NCI-H1092 treated with DMSO at 0.1 percent for 48 hours (cell line): ENCODE measurements around the gene NT5C3B.
"Not testable (repeated sequence)": the region's sequence is repeated elsewhere in the genome, so short reads cannot be mapped to it uniquely, and the experiment has no call there.

ENCODE experiments used
- DNase-seq: peaks from one replicate; lab custom pipeline; 2025; lab: John Stamatoyannopoulos, UW

Gene NT5C3B

DNA sequence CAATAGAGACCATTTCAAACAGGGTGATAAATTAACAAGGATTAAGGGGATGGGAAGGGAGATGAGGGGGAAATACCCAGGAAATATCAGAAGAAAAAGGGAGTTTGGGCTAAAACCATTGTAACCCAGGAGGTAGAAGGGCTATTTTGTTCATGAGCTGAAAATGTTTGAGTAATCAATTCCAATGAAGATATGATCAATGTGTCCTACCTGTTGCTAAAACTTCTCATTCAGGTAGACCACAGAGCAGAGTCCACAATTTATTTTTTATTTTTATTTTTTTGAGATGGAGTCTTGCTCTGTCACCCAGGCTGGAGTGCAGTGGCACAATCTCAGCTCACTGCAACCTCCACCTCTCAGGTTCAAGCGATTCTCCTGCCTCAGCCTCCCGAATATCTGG, 3.4 kb upstream of the NT5C3B start:
- DNase-seq, result not testable (repeated sequence)

- DNase-seq, result no peak
These were observed 1.9 kb upstream of the NT5C3B start, which contains the start of gene KLHL10 for GRCh38 chr17:41837761-41838538. Gene KLHL10, plus strand, starts transcription at chr17:41837825. Its CDS starts 108 bp downstream, at chr17:41837933.

- DNase-seq, result no peak
These were observed 641 bp upstream of the NT5C3B start for GRCh38 chr17:41836550-41837196.

- DNase-seq, result no peak
These were observed 725 bp downstream of the NT5C3B start for GRCh38 chr17:41835214-41835799.

- DNase-seq, result not testable (repeated sequence)
These were observed 6.1 kb downstream of the NT5C3B start for GRCh38 chr17:41829961-41830360.

DNA sequence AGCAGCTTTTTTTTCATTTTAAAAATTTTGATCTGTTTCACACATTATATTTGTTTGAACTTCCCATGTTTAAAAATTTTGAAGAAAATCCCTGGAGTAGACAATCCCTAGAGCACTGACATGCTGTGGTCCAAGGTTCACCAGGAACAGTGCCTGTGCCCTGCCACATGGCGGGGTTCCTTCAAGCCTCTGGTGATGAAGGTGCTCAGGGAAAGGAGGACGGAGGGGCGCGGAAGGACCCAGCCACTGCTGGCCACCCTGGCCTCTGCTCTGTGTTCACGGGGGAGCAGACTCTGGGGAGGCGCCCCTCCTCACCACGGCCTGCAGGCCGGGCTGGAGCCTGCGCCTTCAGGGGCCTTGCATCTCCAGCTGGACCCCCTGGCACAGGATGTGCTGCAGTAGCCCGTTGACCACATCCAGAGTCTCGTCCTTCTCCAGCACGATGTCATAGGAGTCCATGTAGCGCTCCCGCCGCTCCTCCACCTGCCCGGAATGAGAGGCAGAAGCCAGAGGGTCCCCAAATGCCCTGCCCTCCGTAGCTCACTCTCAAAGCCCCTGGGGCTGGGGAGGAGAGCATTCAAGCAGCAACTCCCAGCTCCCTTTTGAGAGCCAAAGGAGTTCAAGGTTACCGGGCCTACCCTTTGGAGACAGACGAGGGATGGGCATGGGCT, 10.7 kb downstream of the NT5C3B start:
- DNase-seq, result no peak

- no peak for DNase-seq
These were observed 11.9 kb downstream of the NT5C3B start for GRCh38 chr17:41824086-41824485.

DNA sequence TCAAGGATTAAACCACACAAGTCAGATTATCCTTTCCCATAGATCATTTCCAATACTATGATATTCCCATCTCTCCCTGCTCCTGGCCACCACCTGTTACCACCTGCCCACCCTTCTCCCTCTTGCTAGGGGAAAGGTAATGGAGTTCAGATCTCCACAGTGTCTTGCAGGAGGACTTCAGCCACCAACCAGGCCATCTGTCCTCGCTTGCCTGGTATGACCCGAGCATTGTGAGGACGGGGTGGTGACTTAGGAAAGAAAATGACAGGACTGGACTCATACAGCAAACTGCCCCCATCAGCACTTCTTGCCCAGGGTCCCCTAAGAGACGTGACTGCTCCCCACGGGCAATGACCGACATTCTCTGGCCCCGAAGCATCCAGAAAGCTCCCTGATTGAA, 12.5 kb downstream of the NT5C3B start:
- DNase-seq, result no peak

GRCh38 chr17:41823141-41823524, 12.9 kb downstream of the NT5C3B start:
- DNase-seq, result no peak

GRCh38 chr17:41822216-41823140, 13.6 kb downstream of the NT5C3B start:
- no peak for DNase-seq

GRCh38 chr17:41821776-41822175, 14.3 kb downstream of the NT5C3B start:
- no peak for DNase-seq

DNA sequence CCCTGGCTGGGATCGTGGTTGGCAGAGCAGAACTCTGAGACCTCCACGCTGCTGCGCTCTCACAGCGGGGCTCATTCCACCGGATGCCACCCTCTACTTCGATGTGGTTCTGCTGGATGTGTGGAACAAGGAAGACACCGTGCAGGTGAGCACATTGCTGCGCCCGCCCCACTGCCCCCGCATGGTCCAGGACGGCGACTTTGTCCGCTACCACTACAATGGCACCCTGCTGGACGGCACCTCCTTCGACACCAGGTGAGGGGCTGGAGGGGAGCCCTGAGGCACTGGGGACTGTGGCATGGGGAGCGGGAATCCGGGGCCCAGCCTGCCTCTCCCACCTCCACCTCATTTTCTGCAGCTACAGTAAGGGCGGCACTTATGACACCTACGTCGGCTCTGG, 18.0 kb downstream of the NT5C3B start:
- no peak for DNase-seq

DNA sequence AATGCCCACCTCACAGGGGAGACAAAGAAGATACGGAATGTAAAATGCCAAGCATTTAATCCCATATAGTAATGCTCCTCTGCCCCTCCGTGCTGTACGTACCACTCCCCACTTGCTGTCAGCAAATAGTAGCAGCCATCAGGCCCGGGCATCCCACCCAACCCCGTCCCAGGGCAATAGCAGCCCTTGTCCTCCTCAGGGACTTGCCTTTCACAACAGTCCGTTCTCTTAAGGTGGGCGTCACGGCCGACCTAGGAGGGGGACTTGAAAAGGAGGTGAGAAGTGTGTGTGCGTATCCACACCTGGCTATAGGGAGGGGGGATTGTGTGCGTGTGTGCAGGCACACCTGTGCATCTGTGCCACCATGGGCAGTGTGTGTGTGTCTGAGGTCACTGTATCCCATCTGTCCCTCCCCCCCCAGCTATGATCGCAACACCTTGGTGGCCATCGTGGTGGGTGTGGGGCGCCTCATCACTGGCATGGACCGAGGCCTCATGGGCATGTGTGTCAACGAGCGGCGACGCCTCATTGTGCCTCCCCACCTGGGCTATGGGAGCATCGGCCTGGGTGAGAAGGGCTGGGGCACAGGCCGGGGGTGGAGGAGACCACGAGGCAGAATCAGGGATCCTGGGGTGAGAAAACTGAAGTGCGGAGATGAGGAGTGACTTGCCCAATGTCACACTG, 19.3 kb downstream of the NT5C3B start:
- DNase-seq, result no peak

DNA sequence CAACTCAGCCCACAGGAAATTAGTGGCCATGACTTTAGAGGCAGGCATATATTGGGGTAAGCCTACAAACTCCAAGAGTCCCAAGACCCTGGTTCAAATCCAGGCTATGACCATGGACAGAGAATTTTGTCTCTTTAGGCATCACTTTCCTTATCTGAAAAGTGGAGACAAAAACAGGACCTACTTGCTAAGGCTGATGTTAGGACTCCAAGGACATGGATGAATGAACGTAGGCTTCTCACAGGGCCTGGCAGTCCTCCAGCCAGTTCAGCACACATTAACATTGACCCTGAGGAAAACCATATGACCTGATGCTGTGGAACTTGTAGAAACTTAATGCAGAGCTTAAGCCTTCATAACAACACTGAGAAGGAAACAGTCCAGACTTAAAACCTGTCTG, 21.8 kb downstream of the NT5C3B start:
- DNase-seq, result no peak

GRCh38 chr17:41813699-41814124, 22.3 kb downstream of the NT5C3B start:
- no peak for DNase-seq

- DNase-seq, result no peak
These were observed 22.8 kb downstream of the NT5C3B start for GRCh38 chr17:41813152-41813680.

DNA sequence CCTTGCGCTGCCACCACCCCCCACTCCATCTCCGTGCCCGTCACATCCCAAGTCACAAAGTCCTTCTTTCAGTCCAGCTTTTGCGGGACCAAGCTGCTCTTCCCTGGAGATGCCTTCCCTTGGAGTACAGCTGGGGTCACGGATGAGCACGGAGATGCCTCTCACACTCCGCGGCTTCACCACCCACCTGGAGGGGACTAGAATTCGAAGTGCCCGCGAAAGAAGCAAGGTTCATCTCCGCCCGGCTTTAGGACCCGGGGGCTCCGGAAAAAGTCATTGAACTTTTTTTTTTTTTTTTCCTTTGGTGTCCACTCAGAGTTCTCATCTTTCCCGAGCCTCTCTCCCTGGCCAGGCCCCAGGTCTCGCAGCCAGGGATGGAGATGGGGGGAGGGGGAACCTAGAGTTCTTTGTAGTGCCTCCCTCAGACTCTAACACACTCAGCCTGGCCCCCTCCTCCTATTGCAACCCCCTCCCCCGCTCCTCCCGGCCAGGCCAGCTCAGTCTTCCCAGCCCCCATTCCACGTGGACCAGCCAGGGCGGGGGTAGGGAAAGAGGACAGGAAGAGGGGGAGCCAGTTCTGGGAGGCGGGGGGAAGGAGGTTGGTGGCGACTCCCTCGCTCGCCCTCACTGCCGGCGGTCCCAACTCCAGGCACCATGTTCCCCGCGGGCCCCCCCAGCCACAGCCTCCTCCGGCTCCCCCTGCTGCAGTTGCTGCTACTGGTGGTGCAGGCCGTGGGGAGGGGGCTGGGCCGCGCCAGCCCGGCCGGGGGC, 23.5 kb downstream of the NT5C3B start, which contains the start of gene FKBP10:
FKBP10 (plus strand) TSS at position 624 of the 771 bp plus-strand sequence; CDS start at position 655, 31 bp downstream.
- DNase-seq, result no peak

GRCh38 chr17:41811549-41812380, 24.3 kb downstream of the NT5C3B start, which contains the start of gene P3H4:
Gene P3H4, minus strand, starts transcription at chr17:41811949. Its CDS starts 34 bp downstream, at chr17:41811915.
- peak; percentile 72 for DNase-seq
